GM13977 (cell line): ENCODE results near the gene WDR5B.
"Not testable (repeated sequence)": the region's sequence is repeated elsewhere in the genome, so short reads cannot be mapped to it uniquely, and the experiment has no call there.

Experiments
- DNase-seq: peaks from one replicate; pipeline ENCODE4 v3.0.0; 2012; ENCODE audit warnings: low spot score
- CTCF ChIP-seq: IDR thresholded peaks from 2 replicates; pipeline ENCODE4 v1.5.1; 2012; ENCODE audit warnings: mild to moderate bottlenecking, control low read depth; ENCODE audit not compliant: insufficient read depth; ENCODE audit errors: extremely low read depth, missing control alignments
- in situ Hi-C: fragments of 300-500 bp; cut with MboI; formaldehyde crosslinking; loops from one replicate; pipeline ENCODE4 v1.12.0; 2022; ENCODE audit warnings: low sequenced_read_pairs, low pct_unique_long_range_greater_than_20kb, mixed read lengths, inconsistent platforms; ENCODE audit not compliant: unreplicated experiment

WDR5B gene

GRCh38 chr3:122456074-122456473, 40.2 kb upstream of the WDR5B start:
- no peak for TF ChIP-seq CTCF
- in situ Hi-C loops = no loop called here
- DNase-seq = no peak

GRCh38 chr3:122451371-122451770, 35.5 kb upstream of the WDR5B start:
- no peak for DNase-seq
- in situ Hi-C loops = no loop called here
- no peak for TF ChIP-seq CTCF

- DNase-seq, in situ Hi-C loops: not testable (repeated sequence)
These were observed 32.4 kb upstream of the WDR5B start for GRCh38 chr3:122448218-122448617.

DNA sequence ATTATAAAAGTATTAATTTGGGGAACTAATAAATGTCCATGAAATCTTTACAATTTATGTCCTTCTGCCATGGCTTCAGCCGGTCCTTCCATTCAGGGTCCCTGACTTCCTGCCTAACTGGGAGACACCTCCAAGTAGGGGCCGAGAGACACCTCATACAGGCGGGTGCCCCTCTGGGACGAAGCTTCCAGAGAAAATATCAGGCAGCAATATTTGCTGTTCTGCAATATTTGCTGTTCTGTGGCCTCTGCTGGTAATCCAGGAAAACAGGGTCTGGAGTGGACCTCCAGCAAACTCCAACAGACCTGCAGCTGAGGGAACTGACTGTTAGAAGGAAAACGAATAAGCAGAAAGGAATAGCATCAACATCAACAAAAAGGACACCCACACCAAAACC, 28.6 kb upstream of the WDR5B start:
- DNase-seq, in situ Hi-C loops: not testable (repeated sequence)

- in situ Hi-C loops, DNase-seq: not testable (repeated sequence)
These were observed 28.1 kb upstream of the WDR5B start for GRCh38 chr3:122443762-122444490.

- in situ Hi-C loops = no loop called here
- DNase-seq = no peak
- TF ChIP-seq CTCF = no peak
These were observed 27.2 kb upstream of the WDR5B start for GRCh38 chr3:122443090-122443489.

- DNase-seq = no peak
- in situ Hi-C loops = no loop called here
These were observed 20.1 kb upstream of the WDR5B start for GRCh38 chr3:122435950-122436349.

GRCh38 chr3:122430371-122430770, 14.5 kb upstream of the WDR5B start:
- in situ Hi-C loops = no loop called here
- no peak for DNase-seq
- TF ChIP-seq CTCF = no peak

More at GRCh38 chr3:122435950-122436349, 20.1 kb upstream of the WDR5B start:
- TF ChIP-seq CTCF = no peak
